WTC11 (cell line): ENCODE measurements around the gene KCNH8. TPM values are rescaled to one million over a fixed set of nuclear protein-coding genes. Genes with fewer than 3 reads are reported as not detected.

Source experiments
- ATAC-seq: fragments of 200-7000 bp; cut with Tn5 transposase; 2 replicates; pipeline ENCODE4 v1.10.0; 2021; ENCODE audit warnings: mild to moderate bottlenecking, moderate library complexity
- CTCF ChIA-PET: fragments of 300-600 bp; sonication (Branson Sonifier 250); formaldehyde crosslinking; loops from one replicate; lab custom pipeline; 2021; ENCODE audit warnings: antibody characterized with exemption; lab: Charles Lee
- POLR2A ChIA-PET: fragments of 350-600 bp; sonication (Branson Sonifier 250); formaldehyde crosslinking; loops from one replicate; lab custom pipeline; 2021; ENCODE audit warnings: antibody characterized with exemption; lab: Charles Lee
- DNase-seq: peaks from one replicate; pipeline ENCODE4 v3.0.0; 2021; ENCODE audit warnings: low spot score
- H3K27ac Mint-ChIP-seq: 2 replicates; pipeline ENCODE4 v1.8.0; 2021; ENCODE audit warnings: mixed read lengths
- H3K27me3 Mint-ChIP-seq: 2 replicates; pipeline ENCODE4 v1.8.0; 2021; ENCODE audit warnings: low read depth, mild to moderate bottlenecking, moderate library complexity, mixed read lengths
- H3K36me3 Mint-ChIP-seq: 2 replicates; pipeline ENCODE4 v1.8.0; 2021; ENCODE audit warnings: mixed read lengths
- H3K4me1 Mint-ChIP-seq: 2 replicates; pipeline ENCODE4 v1.8.0; 2022; ENCODE audit warnings: mixed read lengths
- H3K4me3 Mint-ChIP-seq: 2 replicates; pipeline ENCODE4 v1.8.0; 2021; ENCODE audit warnings: mild to moderate bottlenecking, moderate library complexity, mixed read lengths
- H3K9me3 Mint-ChIP-seq: 2 replicates; pipeline ENCODE4 v1.8.0; 2021; ENCODE audit warnings: mixed read lengths
- GRHL2 ChIP-seq: fragments of 250-450 bp; sonication (Bioruptor Pico); IDR thresholded peaks from 2 replicates; pipeline ENCODE4 v1.8.0; 2022; ENCODE audit warnings: mild to moderate bottlenecking, moderate library complexity; ENCODE audit not compliant: insufficient replicate concordance, severe bottlenecking
- PRRX2 ChIP-seq: fragments of 250-450 bp; sonication (Bioruptor Pico); IDR thresholded peaks from 2 replicates; pipeline ENCODE4 v1.8.0; 2021; ENCODE audit warnings: mild to moderate bottlenecking
- RORB ChIP-seq: fragments of 250-450 bp; sonication (Bioruptor Pico); IDR thresholded peaks from 2 replicates; pipeline ENCODE4 v1.9.0; 2021; ENCODE audit warnings: mild to moderate bottlenecking
- ZNF281 ChIP-seq: sonication (generic); formaldehyde crosslinking; IDR thresholded peaks from 2 replicates; pipeline ENCODE4 v1.8.0; 2023; ENCODE audit warnings: mild to moderate bottlenecking, missing genetic modification reagents
- ZNF423 ChIP-seq: fragments of 250-450 bp; sonication (Bioruptor Pico); IDR thresholded peaks from 2 replicates; pipeline ENCODE4 v2.1.2; 2022; ENCODE audit warnings: mild to moderate bottlenecking, moderate library complexity
- ZNF425 ChIP-seq: fragments of 250-450 bp; sonication (Bioruptor Pico); conservative IDR thresholded peaks from 2 replicates; pipeline ENCODE4 v1.9.0; 2021; ENCODE audit warnings: mild to moderate bottlenecking
- total RNA-seq: library from RNA; stranded (reverse); gene quantifications from 3 replicates; pipeline ENCODE4 v1.2.3, GENCODE V29; 2021
- TF ChIP-seq, protein P1 (sequence below): sonication (generic); formaldehyde crosslinking; conservative IDR thresholded peaks from 2 replicates; pipeline ENCODE4 v1.8.1; 2023; ENCODE audit warnings: mild to moderate bottlenecking, low read depth, missing genetic modification reagents, moderate library complexity
- TF ChIP-seq, protein P2 (sequence below): sonication (generic); formaldehyde crosslinking; IDR thresholded peaks from 2 replicates; pipeline ENCODE4 v1.8.0; 2022; ENCODE audit warnings: mild to moderate bottlenecking, missing genetic modification reagents
- TF ChIP-seq, protein P3 (sequence below): sonication (generic); formaldehyde crosslinking; IDR thresholded peaks from 2 replicates; pipeline ENCODE4 v1.8.1; 2022; ENCODE audit warnings: mild to moderate bottlenecking, missing genetic modification reagents, moderate library complexity, borderline replicate concordance
- TF ChIP-seq, protein P4 (sequence below): sonication (generic); formaldehyde crosslinking; IDR thresholded peaks from 2 replicates; pipeline ENCODE4 v1.8.0; 2023; ENCODE audit warnings: missing genetic modification reagents
- TF ChIP-seq, protein P5 (sequence below): fragments of 250-450 bp; sonication (Bioruptor Pico); IDR thresholded peaks from 2 replicates; pipeline ENCODE4 v2.1.2; 2022; ENCODE audit warnings: mild to moderate bottlenecking, moderate library complexity
- TF ChIP-seq, protein P6 (sequence below): sonication (generic); formaldehyde crosslinking; IDR thresholded peaks from 2 replicates; pipeline ENCODE4 v1.8.1; 2022; ENCODE audit warnings: low read depth, missing genetic modification reagents, borderline replicate concordance
- TF ChIP-seq, protein P7 (sequence below): sonication (generic); formaldehyde crosslinking; IDR thresholded peaks from 2 replicates; pipeline ENCODE4 v1.8.0; 2022; ENCODE audit warnings: mild to moderate bottlenecking, missing genetic modification reagents

Gene KCNH8
- total RNA-seq, 1 experiment from 2014 or later, result 2.8 TPM

- Mint-ChIP-seq H3K36me3 (no peaks in the 10 kb centered on the region), H3K9me3 (no peaks in the 10 kb centered on the region), H3K27me3 (no peaks in the 10 kb centered on the region), H3K4me3 (no peak overlapping the region), H3K4me1 (peaks cover 31% of the 10 kb centered on the region), H3K27ac (peak overlapping the region; percentile 3)
- TF ChIP-seq, protein P1, sequence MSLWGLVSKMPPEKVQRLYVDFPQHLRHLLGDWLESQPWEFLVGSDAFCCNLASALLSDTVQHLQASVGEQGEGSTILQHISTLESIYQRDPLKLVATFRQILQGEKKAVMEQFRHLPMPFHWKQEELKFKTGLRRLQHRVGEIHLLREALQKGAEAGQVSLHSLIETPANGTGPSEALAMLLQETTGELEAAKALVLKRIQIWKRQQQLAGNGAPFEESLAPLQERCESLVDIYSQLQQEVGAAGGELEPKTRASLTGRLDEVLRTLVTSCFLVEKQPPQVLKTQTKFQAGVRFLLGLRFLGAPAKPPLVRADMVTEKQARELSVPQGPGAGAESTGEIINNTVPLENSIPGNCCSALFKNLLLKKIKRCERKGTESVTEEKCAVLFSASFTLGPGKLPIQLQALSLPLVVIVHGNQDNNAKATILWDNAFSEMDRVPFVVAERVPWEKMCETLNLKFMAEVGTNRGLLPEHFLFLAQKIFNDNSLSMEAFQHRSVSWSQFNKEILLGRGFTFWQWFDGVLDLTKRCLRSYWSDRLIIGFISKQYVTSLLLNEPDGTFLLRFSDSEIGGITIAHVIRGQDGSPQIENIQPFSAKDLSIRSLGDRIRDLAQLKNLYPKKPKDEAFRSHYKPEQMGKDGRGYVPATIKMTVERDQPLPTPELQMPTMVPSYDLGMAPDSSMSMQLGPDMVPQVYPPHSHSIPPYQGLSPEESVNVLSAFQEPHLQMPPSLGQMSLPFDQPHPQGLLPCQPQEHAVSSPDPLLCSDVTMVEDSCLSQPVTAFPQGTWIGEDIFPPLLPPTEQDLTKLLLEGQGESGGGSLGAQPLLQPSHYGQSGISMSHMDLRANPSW (CRISPR knock-in tag), result no peak
- no peak for TF ChIP-seq ZNF425 (CRISPR knock-in tag)
- TF ChIP-seq, protein P2, sequence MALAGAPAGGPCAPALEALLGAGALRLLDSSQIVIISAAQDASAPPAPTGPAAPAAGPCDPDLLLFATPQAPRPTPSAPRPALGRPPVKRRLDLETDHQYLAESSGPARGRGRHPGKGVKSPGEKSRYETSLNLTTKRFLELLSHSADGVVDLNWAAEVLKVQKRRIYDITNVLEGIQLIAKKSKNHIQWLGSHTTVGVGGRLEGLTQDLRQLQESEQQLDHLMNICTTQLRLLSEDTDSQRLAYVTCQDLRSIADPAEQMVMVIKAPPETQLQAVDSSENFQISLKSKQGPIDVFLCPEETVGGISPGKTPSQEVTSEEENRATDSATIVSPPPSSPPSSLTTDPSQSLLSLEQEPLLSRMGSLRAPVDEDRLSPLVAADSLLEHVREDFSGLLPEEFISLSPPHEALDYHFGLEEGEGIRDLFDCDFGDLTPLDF (CRISPR knock-in tag), result no peak
- no peak for TF ChIP-seq GRHL2
- TF ChIP-seq RORB (CRISPR knock-in tag), result no peak
- no peak for TF ChIP-seq ZNF281
- TF ChIP-seq, protein P3, sequence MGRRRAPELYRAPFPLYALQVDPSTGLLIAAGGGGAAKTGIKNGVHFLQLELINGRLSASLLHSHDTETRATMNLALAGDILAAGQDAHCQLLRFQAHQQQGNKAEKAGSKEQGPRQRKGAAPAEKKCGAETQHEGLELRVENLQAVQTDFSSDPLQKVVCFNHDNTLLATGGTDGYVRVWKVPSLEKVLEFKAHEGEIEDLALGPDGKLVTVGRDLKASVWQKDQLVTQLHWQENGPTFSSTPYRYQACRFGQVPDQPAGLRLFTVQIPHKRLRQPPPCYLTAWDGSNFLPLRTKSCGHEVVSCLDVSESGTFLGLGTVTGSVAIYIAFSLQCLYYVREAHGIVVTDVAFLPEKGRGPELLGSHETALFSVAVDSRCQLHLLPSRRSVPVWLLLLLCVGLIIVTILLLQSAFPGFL (CRISPR knock-in tag), result no peak
- no peak for TF ChIP-seq ZNF423
- no peak for TF ChIP-seq PRRX2 (CRISPR knock-in tag)
- ATAC-seq (peak; percentile 99), DNase-seq (peak; percentile 44)
- POLR2A ChIA-PET, result no interaction called here
- CTCF ChIA-PET, result interaction anchor here (0.7 to 1.4 kb wide), 8 partner anchors 9 to 97 kb away, joined by 3 to 5 read pairs (median 3); no protein-coding TSS in a partner anchor
Measured at GRCh38 chr3:19173945-19174344, 25.6 kb downstream of the KCNH8 start.

DNA sequence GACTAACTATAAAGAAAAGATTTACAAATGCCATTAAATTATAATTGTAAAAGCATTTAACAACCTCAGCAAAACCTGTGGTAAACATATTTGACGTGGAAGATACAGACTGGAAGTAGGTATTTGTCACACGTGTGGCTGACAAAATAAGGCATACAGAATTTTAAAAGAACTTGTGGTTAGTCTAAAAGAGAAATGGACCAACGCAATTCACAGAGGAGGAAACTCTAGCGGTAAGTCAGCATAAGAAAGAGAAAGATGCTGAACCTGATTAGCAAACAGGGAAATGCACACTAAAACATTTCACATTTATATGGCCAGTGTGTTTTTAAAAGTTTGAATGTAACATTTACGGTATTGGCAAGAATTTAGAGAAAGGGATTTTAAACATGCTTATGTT lies 35.3 kb downstream of the KCNH8 start:
- Mint-ChIP-seq H3K9me3 (no peaks in the 10 kb centered on the region), H3K36me3 (no peaks in the 10 kb centered on the region), H3K27me3 (no peaks in the 10 kb centered on the region), H3K27ac (no peak overlapping the region), H3K4me3 (no peak overlapping the region), H3K4me1 (peaks cover 10% of the 10 kb centered on the region)
- ATAC-seq (no peak), DNase-seq (no peak)
- CTCF ChIA-PET, result no interaction called here
- POLR2A ChIA-PET, result no interaction called here
- TF ChIP-seq, protein P2 (CRISPR knock-in tag), result no peak
- TF ChIP-seq, protein P1 (CRISPR knock-in tag), result no peak
- TF ChIP-seq, protein P4, sequence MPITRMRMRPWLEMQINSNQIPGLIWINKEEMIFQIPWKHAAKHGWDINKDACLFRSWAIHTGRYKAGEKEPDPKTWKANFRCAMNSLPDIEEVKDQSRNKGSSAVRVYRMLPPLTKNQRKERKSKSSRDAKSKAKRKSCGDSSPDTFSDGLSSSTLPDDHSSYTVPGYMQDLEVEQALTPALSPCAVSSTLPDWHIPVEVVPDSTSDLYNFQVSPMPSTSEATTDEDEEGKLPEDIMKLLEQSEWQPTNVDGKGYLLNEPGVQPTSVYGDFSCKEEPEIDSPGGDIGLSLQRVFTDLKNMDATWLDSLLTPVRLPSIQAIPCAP (CRISPR knock-in tag), result no peak
- TF ChIP-seq, protein P5, sequence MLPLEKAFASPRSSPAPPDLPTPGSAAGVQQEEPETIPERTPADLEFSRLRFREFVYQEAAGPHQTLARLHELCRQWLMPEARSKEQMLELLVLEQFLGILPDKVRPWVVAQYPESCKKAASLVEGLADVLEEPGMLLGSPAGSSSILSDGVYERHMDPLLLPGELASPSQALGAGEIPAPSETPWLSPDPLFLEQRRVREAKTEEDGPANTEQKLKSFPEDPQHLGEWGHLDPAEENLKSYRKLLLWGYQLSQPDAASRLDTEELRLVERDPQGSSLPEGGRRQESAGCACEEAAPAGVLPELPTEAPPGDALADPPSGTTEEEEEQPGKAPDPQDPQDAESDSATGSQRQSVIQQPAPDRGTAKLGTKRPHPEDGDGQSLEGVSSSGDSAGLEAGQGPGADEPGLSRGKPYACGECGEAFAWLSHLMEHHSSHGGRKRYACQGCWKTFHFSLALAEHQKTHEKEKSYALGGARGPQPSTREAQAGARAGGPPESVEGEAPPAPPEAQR (CRISPR knock-in tag), result no peak
- TF ChIP-seq, protein P6, sequence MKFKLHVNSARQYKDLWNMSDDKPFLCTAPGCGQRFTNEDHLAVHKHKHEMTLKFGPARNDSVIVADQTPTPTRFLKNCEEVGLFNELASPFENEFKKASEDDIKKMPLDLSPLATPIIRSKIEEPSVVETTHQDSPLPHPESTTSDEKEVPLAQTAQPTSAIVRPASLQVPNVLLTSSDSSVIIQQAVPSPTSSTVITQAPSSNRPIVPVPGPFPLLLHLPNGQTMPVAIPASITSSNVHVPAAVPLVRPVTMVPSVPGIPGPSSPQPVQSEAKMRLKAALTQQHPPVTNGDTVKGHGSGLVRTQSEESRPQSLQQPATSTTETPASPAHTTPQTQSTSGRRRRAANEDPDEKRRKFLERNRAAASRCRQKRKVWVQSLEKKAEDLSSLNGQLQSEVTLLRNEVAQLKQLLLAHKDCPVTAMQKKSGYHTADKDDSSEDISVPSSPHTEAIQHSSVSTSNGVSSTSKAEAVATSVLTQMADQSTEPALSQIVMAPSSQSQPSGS (CRISPR knock-in tag), result no peak
- TF ChIP-seq, protein P7, sequence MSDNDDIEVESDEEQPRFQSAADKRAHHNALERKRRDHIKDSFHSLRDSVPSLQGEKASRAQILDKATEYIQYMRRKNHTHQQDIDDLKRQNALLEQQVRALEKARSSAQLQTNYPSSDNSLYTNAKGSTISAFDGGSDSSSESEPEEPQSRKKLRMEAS (CRISPR knock-in tag), result no peak
